Stimulated activated CD8-positive, alpha-beta memory T cell treated with anti-CD3 and anti-CD28 coated beads, Interleukin-15, amount 100 ng/mL, for 48 hours (primary cell): Measurements from ENCODE around the gene BCAS4.
"Not testable (repeated sequence)": the region's sequence is repeated elsewhere in the genome, so short reads cannot be mapped to it uniquely, and the experiment has no call there.

Experiments
- DNase-seq, 2 donors: peaks; one replicate each; pipeline ENCODE4 v3.0.0-alpha.2; 2020; ENCODE audit warnings: low read depth in 2 of 2

The BCAS4 gene

DNA sequence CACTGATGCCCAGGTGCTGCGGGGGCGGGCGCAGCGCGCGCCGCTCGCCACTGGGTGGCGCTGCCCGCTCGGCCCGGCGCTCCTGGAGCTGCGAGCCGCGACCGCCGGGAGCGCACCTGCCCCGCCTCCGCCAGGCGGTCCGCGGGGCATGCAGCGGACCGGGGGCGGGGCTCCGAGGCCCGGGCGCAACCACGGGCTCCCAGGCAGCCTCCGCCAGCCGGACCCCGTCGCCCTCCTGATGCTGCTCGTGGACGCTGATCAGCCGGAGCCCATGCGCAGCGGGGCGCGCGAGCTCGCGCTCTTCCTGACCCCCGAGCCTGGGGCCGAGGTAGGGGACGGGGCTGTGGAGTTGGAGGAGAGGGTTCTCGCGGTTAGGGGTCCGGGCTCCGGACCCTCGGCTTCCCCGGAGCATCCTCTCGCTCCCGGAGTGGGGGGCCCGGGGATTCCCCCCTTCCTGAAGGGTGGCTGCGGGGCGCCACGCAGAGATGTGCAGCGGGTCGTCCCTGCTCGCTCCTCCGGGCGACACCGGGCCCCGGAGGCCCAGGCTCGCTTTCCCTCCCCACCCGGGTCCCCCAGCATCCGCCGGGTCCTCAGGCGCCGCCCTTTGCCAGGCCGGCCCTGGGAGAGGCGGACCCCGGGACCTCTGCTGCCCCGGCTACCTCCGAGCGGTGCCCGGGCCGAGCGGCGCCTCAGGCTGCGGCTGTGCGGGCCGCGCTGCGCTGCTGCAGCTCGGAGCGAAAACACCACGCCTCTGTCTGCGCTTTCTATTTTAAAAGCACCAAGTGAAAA, at the start of gene BCAS4:
Gene BCAS4 (plus strand): TSS at position 216 of the 789 bp plus-strand sequence. CDS start 23 bp downstream, at position 239.
- peak; percentile 80 to 85 for DNase-seq

DNA sequence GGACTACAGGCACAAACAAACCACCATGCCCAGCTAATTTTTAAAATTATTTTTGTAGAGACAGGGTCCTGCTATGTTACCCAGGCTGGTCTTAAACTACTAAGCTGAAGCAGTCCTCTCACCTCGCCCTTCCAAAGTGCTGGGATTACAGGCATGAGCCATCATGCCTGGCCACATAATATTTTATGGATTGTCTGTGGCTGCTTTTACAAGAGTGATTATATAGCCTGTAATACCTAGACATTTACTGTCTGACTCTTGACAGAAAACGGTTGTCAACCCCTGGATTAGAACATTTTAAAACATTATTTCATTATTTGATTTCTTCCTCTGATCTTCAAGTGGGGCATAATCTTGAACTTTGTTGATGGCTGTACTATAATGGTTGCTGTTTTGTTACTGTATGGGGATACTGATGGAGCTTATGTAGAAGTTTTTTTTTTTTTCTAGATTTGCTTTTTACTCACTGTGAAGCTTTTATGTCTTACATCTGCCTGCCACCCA, 49.2 kb upstream of the BCAS4 start:
- no peak for DNase-seq

DNA sequence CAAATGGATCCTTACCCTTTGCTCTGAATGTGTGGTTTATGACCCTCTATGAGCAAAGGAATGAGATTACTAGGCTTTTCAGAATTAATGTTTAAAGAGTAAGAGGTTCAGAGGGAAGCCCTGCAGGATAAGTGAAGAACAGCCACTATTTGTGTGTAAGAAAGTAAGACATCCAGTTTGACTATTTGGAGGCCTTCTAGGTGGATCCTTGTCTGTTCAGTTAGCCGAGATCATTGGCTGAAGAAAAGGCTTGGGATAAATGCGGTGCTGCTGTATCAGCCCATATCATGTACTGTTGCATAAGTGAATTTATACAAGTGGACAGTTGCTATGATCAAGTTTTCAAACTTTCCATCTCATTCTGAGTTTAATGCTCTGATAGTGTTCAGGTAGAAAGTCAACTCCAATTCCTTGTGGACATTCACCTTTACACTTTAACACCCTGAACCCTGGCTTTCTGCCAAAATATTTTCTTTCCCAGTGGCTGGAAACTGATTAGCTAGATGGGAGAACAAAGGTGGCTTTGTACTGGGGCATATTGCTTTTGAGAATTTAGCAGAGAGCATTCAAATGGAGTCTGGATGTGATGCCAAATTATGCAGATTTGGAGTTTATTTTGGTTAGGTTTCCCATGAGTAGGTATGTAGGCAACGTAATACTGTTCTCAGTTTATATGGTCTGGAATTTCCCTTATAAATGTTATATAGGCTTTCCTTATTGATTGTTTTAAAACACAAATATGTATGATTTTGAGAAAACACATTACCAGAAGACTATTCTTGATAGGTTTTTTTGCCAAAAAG, 48.5 kb upstream of the BCAS4 start:
- no peak for DNase-seq

DNA sequence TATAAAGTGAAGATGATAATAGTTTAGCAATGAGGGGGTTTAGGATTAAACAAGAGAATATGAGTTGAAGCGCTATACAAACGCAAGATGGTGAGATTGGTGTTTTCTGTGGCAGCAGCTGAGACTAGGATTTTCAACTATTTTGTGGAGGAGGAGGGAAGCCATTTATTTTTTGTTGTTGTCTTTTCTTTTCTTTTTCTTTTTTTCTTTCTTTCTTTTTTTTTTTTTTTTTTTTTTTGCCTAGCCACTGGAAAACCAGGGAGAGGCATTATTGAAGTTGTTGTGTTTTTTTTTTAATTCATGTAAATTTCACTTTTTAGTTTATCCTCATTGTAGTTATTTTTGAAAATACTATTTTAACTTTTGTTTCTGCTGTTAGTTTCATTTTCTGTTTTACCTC, 47.6 kb upstream of the BCAS4 start:
- no peak for DNase-seq

- DNase-seq, result no peak
Observed at GRCh38 chr20:50750145-50750671, 44.7 kb upstream of the BCAS4 start.

- no peak for DNase-seq
Observed at GRCh38 chr20:50753152-50753551, 41.7 kb upstream of the BCAS4 start.

DNA sequence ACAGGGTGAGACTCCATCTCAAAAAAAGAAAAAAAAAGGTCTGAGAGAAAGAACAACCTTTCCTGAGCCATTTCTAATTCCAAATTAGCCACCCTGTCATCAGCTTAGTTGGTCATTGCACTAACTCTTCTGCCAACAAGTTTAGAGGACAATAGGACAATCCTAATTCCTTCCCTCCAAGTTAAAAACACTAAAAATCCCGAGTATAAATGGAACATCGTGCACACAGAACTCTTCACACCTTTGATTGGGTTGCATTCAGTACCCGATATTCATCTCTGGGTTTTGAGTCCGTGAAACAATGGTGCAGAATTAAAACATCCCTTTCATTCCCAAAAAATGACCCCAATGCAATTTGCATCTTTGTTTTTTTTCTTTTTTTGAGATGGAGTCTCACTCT, 40.4 kb upstream of the BCAS4 start:
- no peak for DNase-seq

DNA sequence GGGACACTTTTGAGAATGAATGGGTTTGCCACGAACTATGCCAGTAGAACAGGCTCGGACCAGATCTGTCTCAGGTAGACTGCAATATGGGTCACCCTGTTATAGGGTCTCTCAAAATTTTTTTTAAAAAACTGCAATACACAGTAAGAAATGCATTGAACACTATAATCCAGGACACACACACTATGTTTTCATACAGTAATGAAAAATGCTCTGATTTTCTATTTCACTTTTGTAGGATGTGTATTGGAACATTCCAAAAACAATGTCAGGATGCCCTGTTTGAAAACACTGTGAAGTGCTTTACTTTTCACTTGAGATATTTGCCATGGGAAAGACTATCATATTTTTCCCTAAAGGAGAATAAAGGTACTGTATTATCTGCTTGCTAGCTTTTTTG, 38.4 kb upstream of the BCAS4 start:
- no peak for DNase-seq

- DNase-seq, result no peak
Observed at GRCh38 chr20:50758469-50758868, 36.4 kb upstream of the BCAS4 start.

DNA sequence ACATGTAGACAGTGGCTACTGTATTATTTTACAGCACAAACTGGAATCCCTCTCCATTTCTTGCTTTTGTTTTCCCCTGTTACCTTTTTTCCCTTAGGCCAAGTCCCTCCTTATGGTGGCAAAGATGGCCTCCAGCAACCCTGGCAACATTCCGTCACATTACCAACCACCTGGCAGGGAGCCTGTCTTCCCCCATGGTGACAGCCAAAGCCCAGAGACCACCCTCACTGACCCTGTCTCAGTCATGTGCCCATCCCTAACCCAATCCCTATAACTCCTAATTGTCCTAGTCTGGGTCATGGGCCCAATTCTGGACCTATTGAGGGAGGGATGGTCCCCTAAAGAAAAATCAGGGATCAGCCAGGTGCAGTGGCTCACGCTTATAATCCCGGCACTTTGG, 35.9 kb upstream of the BCAS4 start:
- DNase-seq, result no peak

GRCh38 chr20:50759678-50760077, 35.2 kb upstream of the BCAS4 start:
- no peak for DNase-seq

DNA sequence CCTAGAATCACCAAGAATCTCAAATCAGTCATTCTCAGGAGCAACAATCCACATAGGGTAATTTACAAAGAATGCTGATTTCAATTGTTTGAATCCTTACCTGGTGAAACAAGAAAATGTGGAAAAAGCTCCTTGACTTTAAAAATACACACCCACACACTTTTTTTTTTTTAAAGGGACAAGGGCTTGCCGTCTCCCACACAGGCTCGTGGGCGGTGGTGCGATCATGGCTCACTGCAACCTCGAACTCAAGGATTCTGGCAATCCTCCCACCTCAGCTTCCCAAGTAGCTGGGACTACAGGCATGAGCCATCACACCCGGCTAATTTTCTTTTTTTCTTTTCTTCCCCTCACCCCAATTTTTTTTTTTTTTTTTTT, 32.8 kb upstream of the BCAS4 start:
- no peak for DNase-seq

- DNase-seq, result no peak
Observed at GRCh38 chr20:50762435-50763220, 32.2 kb upstream of the BCAS4 start.

- not testable (repeated sequence) for DNase-seq
Observed at GRCh38 chr20:50763550-50764458, 31.1 kb upstream of the BCAS4 start.

DNA sequence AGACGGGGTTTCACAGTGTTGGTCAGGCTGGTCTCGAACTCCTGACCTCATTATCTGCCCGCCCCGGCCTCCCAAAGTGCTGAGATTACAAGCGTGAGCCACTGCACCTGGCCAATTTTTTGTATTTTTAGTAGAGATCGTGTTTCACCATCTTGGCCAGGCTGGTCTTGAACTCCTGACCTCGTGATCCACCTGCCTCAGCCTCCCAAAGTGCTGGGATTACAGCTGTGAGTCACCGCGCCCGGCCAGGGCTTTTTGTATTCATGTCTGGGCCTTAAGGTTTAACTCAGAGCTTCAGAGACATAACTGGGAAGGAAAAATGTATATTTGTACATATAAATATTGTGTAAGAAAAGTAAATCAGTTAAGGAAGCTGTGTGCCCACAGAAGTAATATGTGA, 29.6 kb upstream of the BCAS4 start:
- DNase-seq, result not testable (repeated sequence)

GRCh38 chr20:50765674-50766073, 29.2 kb upstream of the BCAS4 start:
- DNase-seq, result no peak

- not testable (repeated sequence) for DNase-seq
Observed at GRCh38 chr20:50766955-50767809, 27.7 kb upstream of the BCAS4 start.

GRCh38 chr20:50768991-50769390, 25.9 kb upstream of the BCAS4 start:
- not testable (repeated sequence) for DNase-seq

DNA sequence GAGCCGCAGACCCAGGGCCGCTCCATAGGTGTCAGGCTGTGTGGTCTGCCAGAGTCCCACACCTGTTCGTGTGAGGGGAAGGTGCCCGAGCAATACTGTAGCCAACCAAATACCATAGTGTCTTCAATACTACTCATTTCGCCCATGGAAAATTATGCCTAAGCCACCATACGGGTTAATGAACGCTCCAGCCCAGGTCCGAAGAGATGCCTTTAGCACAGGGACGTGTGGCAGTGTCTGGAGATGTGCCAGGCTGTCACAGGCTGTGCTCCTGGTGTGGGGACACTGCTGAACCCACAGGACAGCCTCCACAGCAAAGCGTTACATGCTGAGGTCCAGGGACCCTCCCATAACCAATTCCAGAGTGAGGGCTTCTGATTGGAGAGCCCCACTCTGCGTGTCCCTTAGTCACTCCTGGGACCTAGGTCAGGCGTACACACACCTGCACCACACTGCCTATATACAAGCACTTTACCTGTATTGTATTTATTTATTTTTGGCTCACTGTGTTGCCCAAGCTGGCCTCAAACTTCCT, 25.2 kb upstream of the BCAS4 start:
- not testable (repeated sequence) for DNase-seq
